DOHH2 (cell line): ENCODE measurements around the gene SH2B2.
A peak's percentile ranks its signal among the peaks of the same experiment; 100 is the strongest.

Source experiments
- H3F3A ChIP-seq: fragments of 200-600 bp; sonication (generic), shearing (Covaris generic); 2 replicates; pipeline ENCODE4 v1.6.0; 2016; ENCODE audit warnings: antibody characterized with exemption, mild to moderate bottlenecking; ENCODE audit not compliant: control insufficient read depth, insufficient read depth
- H3K27ac ChIP-seq: fragments of 200-600 bp; sonication (generic); 2 replicates; pipeline ENCODE4 v1.5.1; 2014; ENCODE audit warnings: low read depth, mild to moderate bottlenecking, low read length, moderate library complexity
- H3K27me3 ChIP-seq: fragments of 200-600 bp; sonication (generic); 2 replicates; pipeline ENCODE4 v1.6.1; 2014; ENCODE audit warnings: mild to moderate bottlenecking, low read length, mixed read lengths; ENCODE audit not compliant: control insufficient read depth
- H3K36me3 ChIP-seq: fragments of 200-600 bp; sonication (generic); 2 replicates; pipeline ENCODE4 v1.6.1; 2014; ENCODE audit warnings: mild to moderate bottlenecking, low read length, moderate library complexity, mixed read lengths; ENCODE audit not compliant: control insufficient read depth
- H3K4me1 ChIP-seq: fragments of 200-600 bp; sonication (generic); 2 replicates; pipeline ENCODE4 v1.6.1; 2014; ENCODE audit warnings: mild to moderate bottlenecking, low read length, mixed read lengths; ENCODE audit not compliant: control insufficient read depth
- H3K4me2 ChIP-seq: fragments of 200-600 bp; sonication (generic); 2 replicates; pipeline ENCODE4 v1.6.0; 2014; ENCODE audit warnings: mild to moderate bottlenecking, low read length, moderate library complexity
- H3K4me3 ChIP-seq: fragments of 200-600 bp; sonication (generic); 2 replicates; pipeline ENCODE4 v1.5.1; 2014; ENCODE audit warnings: mild to moderate bottlenecking, low read length, mixed read lengths
- H3K79me2 ChIP-seq: fragments of 200-600 bp; sonication (generic); 2 replicates; pipeline ENCODE4 v1.6.1; 2014; ENCODE audit warnings: mild to moderate bottlenecking, low read length, mixed read lengths; ENCODE audit not compliant: control insufficient read depth
- H3K9me2 ChIP-seq: fragments of 200-600 bp; sonication (generic); replicated peaks from 2 replicates; pipeline ENCODE4 v1.6.1; 2014; ENCODE audit warnings: mild to moderate bottlenecking, low read length, mixed read lengths; ENCODE audit not compliant: control insufficient read depth
- H3K9me3 ChIP-seq: fragments of 200-600 bp; sonication (generic); 2 replicates; pipeline ENCODE4 v1.6.1; 2014; ENCODE audit warnings: antibody characterized with exemption, low read length, mixed read lengths; ENCODE audit not compliant: control insufficient read depth, insufficient read depth
- H4K20me1 ChIP-seq: fragments of 200-600 bp; sonication (generic); 2 replicates; pipeline ENCODE4 v1.6.0; 2014; ENCODE audit warnings: low read depth, mild to moderate bottlenecking, antibody characterized with exemption, low read length, moderate library complexity; ENCODE audit not compliant: control insufficient read depth, insufficient read depth
- CTCF ChIP-seq: fragments of 200-600 bp; sonication (generic); IDR thresholded peaks from one replicate; pipeline ENCODE4 v1.5.1; 2014; ENCODE audit warnings: antibody characterized with exemption, mild to moderate bottlenecking, low read depth, low read length; ENCODE audit not compliant: poor library complexity, severe bottlenecking
- EZH2phosphoT487 ChIP-seq: fragments of 200-600 bp; sonication (generic); IDR thresholded peaks from 2 replicates; pipeline ENCODE4 v1.6.1; 2017; ENCODE audit warnings: borderline replicate concordance, mild to moderate bottlenecking, antibody characterized with exemption, low read length, moderate library complexity, mixed read lengths

The SH2B2 gene

GRCh38 chr7:102292813-102293798 lies 6.4 kb downstream of the SH2B2 start:
- peaks cover 84% of the 10 kb centered on the region for H3K4me1 ChIP-seq
- H3K27me3 ChIP-seq, result no peaks in the 10 kb centered on the region
- peak overlapping the region; percentile 21 for H3K27ac ChIP-seq
- H3K9me3 ChIP-seq, result no peaks in the 10 kb centered on the region
- no peak for TF ChIP-seq CTCF
- no peak for TF ChIP-seq EZH2phosphoT487
- H3K4me2 ChIP-seq, result peak overlapping the region; percentile 86
- peaks cover 35% of the 10 kb centered on the region for H4K20me1 ChIP-seq
- peaks cover 95% of the 10 kb centered on the region for H3K79me2 ChIP-seq
- peak overlapping the region; percentile 49 for H3K4me3 ChIP-seq
- H3F3A ChIP-seq, result peaks cover 26% of the 10 kb centered on the region
- no peaks in the 10 kb centered on the region for H3K9me2 ChIP-seq
- H3K36me3 ChIP-seq, result peaks cover 68% of the 10 kb centered on the region

GRCh38 chr7:102294589-102294988 lies 7.9 kb downstream of the SH2B2 start:
- no peak for TF ChIP-seq CTCF
- no peak for TF ChIP-seq EZH2phosphoT487
- peak overlapping the region; percentile 86 for H3K4me2 ChIP-seq

DNA sequence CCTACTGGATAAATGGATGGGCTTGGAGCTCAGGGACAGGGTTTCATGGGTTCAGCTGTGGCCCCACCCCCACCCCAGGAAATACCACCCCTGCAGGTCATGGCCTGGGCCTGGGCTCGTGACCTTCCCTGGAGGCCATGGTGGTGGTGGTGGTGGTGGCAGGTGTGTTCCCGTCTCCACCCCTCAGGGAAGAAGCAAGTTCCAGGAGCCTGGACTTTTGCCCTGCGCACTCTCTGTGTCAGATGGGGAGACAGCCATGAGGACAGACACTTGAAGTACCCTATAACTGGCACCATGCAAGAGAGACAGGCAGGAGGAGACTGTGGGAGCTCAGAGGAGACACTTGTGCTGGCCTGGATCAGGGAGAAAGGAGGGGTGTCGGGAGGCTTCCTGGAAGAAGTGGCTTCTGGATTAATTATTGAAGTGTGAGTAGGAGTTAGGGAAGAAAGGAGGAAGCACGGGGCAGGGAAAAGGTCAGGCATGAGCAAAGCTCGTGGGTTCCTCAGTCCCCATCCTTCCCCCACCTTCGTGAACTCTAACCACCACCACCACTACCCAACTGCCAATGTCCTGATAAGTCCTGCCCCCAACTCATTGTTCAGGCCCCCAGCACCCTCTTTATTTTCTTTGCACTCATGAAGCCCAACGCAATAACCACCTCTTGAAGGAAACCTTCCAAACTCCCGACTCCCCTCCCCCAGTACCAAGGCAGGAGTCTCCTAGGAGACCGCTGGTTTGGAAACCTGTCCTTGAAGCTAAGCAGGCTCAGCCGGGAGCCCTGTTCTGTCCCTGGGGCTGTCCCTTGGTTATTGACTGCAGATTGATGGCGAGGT lies 8.9 kb downstream of the SH2B2 start:
- Histone ChIP-seq H3K9me3 (no peaks in the 10 kb centered on the region), H3K4me2 (peak overlapping the region; percentile 86; the same call in 1 of the 2 replicates), H3K79me2 (peaks cover 96% of the 10 kb centered on the region), H4K20me1 (peaks cover 30% of the 10 kb centered on the region), H3K36me3 (peaks cover 75% of the 10 kb centered on the region), H3K9me2 (no peaks in the 10 kb centered on the region), H3K27ac (peak overlapping the region; percentile 21; the same call in 1 of the 2 replicates), H3K4me1 (peaks cover 64% of the 10 kb centered on the region), H3K27me3 (no peaks in the 10 kb centered on the region), H3K4me3 (no peak overlapping the region), H3F3A (peaks cover 14% of the 10 kb centered on the region)
- TF ChIP-seq EZH2phosphoT487 (no peak), CTCF (no peak)

More at GRCh38 chr7:102294589-102294988, 7.9 kb downstream of the SH2B2 start:
- no peaks in the 10 kb centered on the region for H3K9me3 ChIP-seq
- peaks cover 71% of the 10 kb centered on the region for H3K36me3 ChIP-seq
- H3K27me3 ChIP-seq, result no peaks in the 10 kb centered on the region
- peaks cover 73% of the 10 kb centered on the region for H3K4me1 ChIP-seq
- H3K4me3 ChIP-seq, result no peak overlapping the region
- peak overlapping the region; percentile 21 for H3K27ac ChIP-seq
- peaks cover 33% of the 10 kb centered on the region for H4K20me1 ChIP-seq
- H3K79me2 ChIP-seq, result peaks cover 91% of the 10 kb centered on the region
- H3F3A ChIP-seq, result peaks cover 18% of the 10 kb centered on the region
- H3K9me2 ChIP-seq, result no peaks in the 10 kb centered on the region
